Large intestine (tissue), 3 donors: ENCODE data around the gene SLC11A1. TPM values are rescaled to one million over a fixed set of nuclear protein-coding genes. Genes with fewer than 3 reads are reported as not detected.

ENCODE experiments used
- DNase-seq, 2 donors: peaks; one replicate each; pipeline versions ENCODE4 v3.0.0 to v3.0.0-alpha.2; 2013
- H3K27ac ChIP-seq: one replicate; pipeline ENCODE4 v1.5.1; 2013; ENCODE audit warnings: low read length
- H3K27me3 ChIP-seq: 2 replicates; pipeline ENCODE4 v1.6.1; 2013; ENCODE audit warnings: low read length; ENCODE audit not compliant: control insufficient read depth, insufficient read depth
- H3K36me3 ChIP-seq: 2 replicates; pipeline ENCODE4 v1.6.1; 2013; ENCODE audit warnings: low read length; ENCODE audit not compliant: control insufficient read depth, insufficient read depth
- H3K4me1 ChIP-seq: one replicate; pipeline ENCODE4 v1.6.1; 2013; ENCODE audit warnings: low read length; ENCODE audit not compliant: control insufficient read depth, insufficient read depth
- H3K4me3 ChIP-seq: one replicate; pipeline ENCODE4 v1.5.1; 2013; ENCODE audit warnings: low read length
- H3K9me3 ChIP-seq: one replicate; pipeline ENCODE4 v1.6.1; 2013; ENCODE audit warnings: mild to moderate bottlenecking, low read depth, low read length, moderate library complexity; ENCODE audit not compliant: control insufficient read depth
- WGBS: methylation state at CpG from one replicate; pipeline ENCODE4 v1.1.5; 2013; ENCODE audit warnings: low lambda C conversion rate; ENCODE audit not compliant: insufficient coverage; 5-methylcytosine and 5-hydroxymethylcytosine counted together
- polyA plus RNA-seq: library from polyadenylated mRNA; unstranded; fragments of 120-200 nt; gene quantifications from one replicate; pipeline ENCODE4 v1.2.1, GENCODE V29; 2013

SLC11A1 gene
- polyA plus RNA-seq, 1 donor = 0.84 TPM

DNA sequence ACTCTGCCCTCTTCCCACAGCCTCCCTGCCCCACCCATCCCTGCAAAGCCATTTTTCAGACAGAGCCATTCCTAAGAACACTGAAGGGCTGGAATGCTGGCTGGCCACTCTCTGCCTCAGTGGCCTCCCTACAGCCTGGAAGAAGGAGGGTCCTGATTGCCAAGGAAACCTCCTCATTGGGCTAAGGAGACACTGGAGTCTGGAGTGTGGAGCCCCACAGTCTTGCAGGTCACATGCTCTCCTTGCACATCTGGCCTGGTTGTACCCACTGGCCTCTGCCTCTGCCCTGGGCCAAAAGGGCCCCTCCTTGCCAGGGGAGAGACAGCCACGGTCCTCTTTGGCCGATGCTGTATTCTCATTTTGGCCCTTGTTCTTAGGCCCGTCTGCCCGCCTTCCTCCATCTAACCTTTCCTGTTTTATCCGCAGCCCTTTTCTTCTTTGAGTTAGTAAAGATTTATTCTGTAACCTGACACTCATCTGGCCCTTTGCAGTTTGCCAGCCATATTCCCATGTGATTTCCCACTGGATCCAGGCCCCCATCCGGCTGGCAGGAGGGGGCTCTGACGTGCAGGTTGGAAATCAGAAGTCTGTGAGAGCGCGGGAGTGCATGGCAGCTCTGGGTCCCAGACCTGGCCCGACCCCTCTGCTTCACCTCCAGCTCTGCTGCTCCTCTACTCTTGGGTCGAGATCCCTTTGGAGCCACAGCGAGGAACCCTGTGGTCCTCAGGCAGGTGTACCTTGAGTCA lies 36.4 kb upstream of the SLC11A1 start:
- Histone ChIP-seq H3K9me3 (no peaks in the 10 kb centered on the region), H3K27ac (no peak overlapping the region), H3K27me3 (no peaks in the 10 kb centered on the region), H3K4me1 (no peaks in the 10 kb centered on the region), H3K4me3 (no peak overlapping the region), H3K36me3 (peaks cover 50% of the 10 kb centered on the region)
- WGBS = 73% methylated on average over 2 of the region's 12 CpGs
- no peak for DNase-seq

- peaks cover 37% of the 10 kb centered on the region for H3K36me3 ChIP-seq
- DNase-seq = no peak
- H3K27ac ChIP-seq = no peak overlapping the region
- no peak overlapping the region for H3K4me3 ChIP-seq
- no peaks in the 10 kb centered on the region for H3K4me1 ChIP-seq
- no peaks in the 10 kb centered on the region for H3K27me3 ChIP-seq
- H3K9me3 ChIP-seq = peaks cover 9% of the 10 kb centered on the region
- WGBS = 86% methylated on average over 1 of the region's 5 CpGs
Measured at GRCh38 chr2:218347172-218347571, 34.9 kb upstream of the SLC11A1 start.

- peaks cover 18% of the 10 kb centered on the region for H3K4me1 ChIP-seq
- 40% methylated on average over 1 of the region's 14 CpGs for WGBS
- no peak overlapping the region for H3K27ac ChIP-seq
- H3K27me3 ChIP-seq = no peaks in the 10 kb centered on the region
- H3K9me3 ChIP-seq = peaks cover 9% of the 10 kb centered on the region
- DNase-seq = no peak
- no peaks in the 10 kb centered on the region for H3K36me3 ChIP-seq
- no peak overlapping the region for H3K4me3 ChIP-seq
Measured at GRCh38 chr2:218354045-218354444, 28.0 kb upstream of the SLC11A1 start.

GRCh38 chr2:218354850-218355443 lies 27.1 kb upstream of the SLC11A1 start:
- WGBS = no CpG with 5 or more reads among the region's 20 CpGs
- peak; percentile 34 to 75 for DNase-seq
- Histone ChIP-seq H3K27me3 (no peaks in the 10 kb centered on the region), H3K4me1 (peaks cover 18% of the 10 kb centered on the region), H3K4me3 (no peak overlapping the region), H3K36me3 (no peaks in the 10 kb centered on the region), H3K9me3 (peaks cover 9% of the 10 kb centered on the region), H3K27ac (peak overlapping the region; percentile 12)

- no peak for DNase-seq
- no peak overlapping the region for H3K27ac ChIP-seq
Measured at GRCh38 chr2:218357236-218358177, 24.6 kb upstream of the SLC11A1 start.

DNA sequence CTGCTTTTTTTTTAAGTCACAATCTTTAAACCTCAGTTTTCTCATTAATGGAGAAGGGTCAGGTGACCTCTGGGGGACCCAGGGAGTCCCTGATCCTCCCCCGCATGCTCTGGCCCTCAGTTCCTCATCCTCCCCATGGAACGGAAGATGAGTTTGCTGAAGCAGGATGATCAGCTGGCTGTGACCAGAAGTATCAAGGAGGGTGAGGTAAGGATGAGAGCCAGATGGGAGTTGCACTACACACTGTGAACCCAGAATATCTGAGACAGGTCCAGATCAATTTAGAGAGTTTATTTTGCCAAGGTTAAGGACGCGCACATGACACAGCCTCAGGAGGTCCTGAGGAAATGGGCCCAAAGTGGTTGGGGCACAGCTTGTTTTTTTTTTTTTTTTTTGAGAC lies 21.6 kb upstream of the SLC11A1 start:
- Histone ChIP-seq H3K27ac (no peak overlapping the region), H3K4me3 (no peak overlapping the region), H3K27me3 (no peaks in the 10 kb centered on the region), H3K36me3 (no peaks in the 10 kb centered on the region), H3K4me1 (peaks cover 10% of the 10 kb centered on the region), H3K9me3 (no peaks in the 10 kb centered on the region)
- no peak for DNase-seq
- WGBS = no CpG with 5 or more reads among the region's 4 CpGs

More at GRCh38 chr2:218357236-218358177, 24.6 kb upstream of the SLC11A1 start:
- peaks cover 18% of the 10 kb centered on the region for H3K4me1 ChIP-seq
- no peak overlapping the region for H3K4me3 ChIP-seq
- WGBS = 40% methylated on average over 1 of the region's 17 CpGs
- no peaks in the 10 kb centered on the region for H3K9me3 ChIP-seq
- no peaks in the 10 kb centered on the region for H3K27me3 ChIP-seq
- no peaks in the 10 kb centered on the region for H3K36me3 ChIP-seq

DNA sequence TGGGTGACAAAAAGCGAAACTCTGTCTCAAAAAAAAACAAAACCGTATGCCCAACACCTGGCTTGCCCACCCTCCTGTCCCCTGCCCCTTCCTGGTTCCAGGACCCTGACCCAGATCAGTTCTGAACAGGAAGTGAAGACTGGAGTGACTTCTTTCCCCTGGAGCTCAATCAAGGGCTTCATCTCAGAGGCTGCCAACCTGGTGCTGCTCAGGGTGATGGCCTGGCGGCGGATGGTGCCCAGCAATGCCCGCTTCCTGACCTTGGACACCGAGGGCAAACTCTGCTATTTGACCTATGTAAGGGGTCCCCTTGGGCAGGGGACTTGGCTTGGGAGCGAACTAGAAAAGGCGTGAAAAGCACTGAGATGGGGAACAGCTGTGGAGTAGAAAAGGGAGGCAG lies 19.5 kb upstream of the SLC11A1 start:
- H3K36me3 ChIP-seq = no peaks in the 10 kb centered on the region
- H3K9me3 ChIP-seq = no peaks in the 10 kb centered on the region
- WGBS = 100% methylated on average over 1 of the region's 8 CpGs
- H3K27me3 ChIP-seq = no peaks in the 10 kb centered on the region
- peaks cover 4% of the 10 kb centered on the region for H3K4me1 ChIP-seq
- no peak overlapping the region for H3K27ac ChIP-seq
- no peak overlapping the region for H3K4me3 ChIP-seq
- DNase-seq = no peak

- Histone ChIP-seq H3K36me3 (no peaks in the 10 kb centered on the region), H3K9me3 (no peaks in the 10 kb centered on the region), H3K27me3 (no peaks in the 10 kb centered on the region), H3K27ac (no peak overlapping the region), H3K4me3 (no peak overlapping the region), H3K4me1 (peaks cover 7% of the 10 kb centered on the region)
- 88% methylated on average over 1 of the region's 3 CpGs for WGBS
- DNase-seq = no peak
Measured at GRCh38 chr2:218363736-218364135, 18.3 kb upstream of the SLC11A1 start.

DNA sequence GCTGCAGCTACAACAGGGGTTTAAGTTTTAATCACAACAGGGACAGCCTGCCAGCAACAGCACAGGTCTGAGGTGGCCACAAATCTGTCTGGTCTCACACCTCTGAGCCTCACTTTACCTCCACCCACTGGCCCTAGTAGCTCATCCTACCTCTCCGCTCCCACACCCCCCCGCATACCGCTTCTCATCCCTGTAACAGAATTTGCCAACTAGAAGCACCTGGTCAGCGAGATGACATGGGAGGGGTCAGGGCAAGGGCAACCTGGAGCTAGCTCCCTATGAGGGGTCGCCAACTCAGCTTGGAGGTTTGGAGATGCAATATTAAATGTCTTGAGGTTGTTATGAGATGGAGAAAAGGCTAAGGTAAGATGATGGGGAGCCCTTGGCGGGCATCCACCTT lies 17.9 kb upstream of the SLC11A1 start:
- no peak overlapping the region for H3K4me3 ChIP-seq
- H3K27me3 ChIP-seq = no peaks in the 10 kb centered on the region
- whole genome bisulfite sequencing = no CpG with 5 or more reads among the region's 6 CpGs
- DNase-seq = no peak
- no peaks in the 10 kb centered on the region for H3K36me3 ChIP-seq
- H3K27ac ChIP-seq = no peak overlapping the region
- H3K4me1 ChIP-seq = peaks cover 7% of the 10 kb centered on the region
- no peaks in the 10 kb centered on the region for H3K9me3 ChIP-seq

DNA sequence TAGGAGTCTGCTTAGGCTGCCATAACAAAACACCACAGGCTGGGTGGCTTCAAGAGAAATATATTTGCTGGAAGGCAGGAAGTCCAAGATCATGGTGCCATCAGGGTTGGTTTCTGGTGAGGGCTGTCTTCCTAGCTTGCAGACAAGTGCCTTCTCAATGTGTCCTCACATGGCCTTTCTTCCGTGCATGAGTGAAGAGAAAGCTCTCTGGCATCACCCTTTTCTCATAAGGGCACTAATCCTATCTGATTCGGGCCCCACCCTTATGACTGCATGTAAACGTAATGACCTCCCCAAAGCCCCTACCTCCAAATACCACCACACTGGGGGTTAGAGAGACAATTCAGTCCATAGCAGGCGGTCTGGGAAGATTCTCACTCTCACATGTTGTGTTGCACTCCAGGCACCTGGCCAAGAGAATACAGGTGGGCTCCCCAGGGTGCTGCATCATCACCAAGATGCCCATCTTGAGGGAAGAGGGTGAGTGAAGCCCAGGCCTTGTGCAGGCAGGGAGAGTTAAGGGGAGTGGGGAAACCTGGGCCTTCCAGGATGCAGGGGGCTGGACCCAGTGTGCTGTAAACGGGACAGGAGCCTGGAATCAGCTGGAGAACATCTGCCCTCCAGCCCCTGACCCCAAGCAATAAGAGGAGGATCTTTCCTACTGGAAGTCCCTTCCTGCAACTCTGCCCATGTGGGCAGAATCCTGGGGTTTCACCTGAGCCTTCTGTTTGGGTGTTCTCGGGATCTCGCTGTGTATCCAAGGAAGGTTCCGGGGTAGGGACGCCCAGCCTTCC lies 15.3 kb upstream of the SLC11A1 start:
- Histone ChIP-seq H3K4me1 (peaks cover 7% of the 10 kb centered on the region), H3K36me3 (no peaks in the 10 kb centered on the region), H3K27ac (peak overlapping the region; percentile 80), H3K27me3 (no peaks in the 10 kb centered on the region), H3K4me3 (peak overlapping the region; percentile 60), H3K9me3 (no peaks in the 10 kb centered on the region)
- WGBS = no CpG with 5 or more reads among the region's 9 CpGs
- DNase-seq = no peak
